ENCODE data around the gene ARL4D. TPM values are rescaled to one million over a fixed set of nuclear protein-coding genes. Genes with fewer than 3 reads are reported as not detected.

The ARL4D gene
- total RNA-seq: 10 to 100 TPM in 1 of 3 donors, 1 to 10 TPM in 2; 2.3 to 34.3 (median 3.2) TPM
- long read RNA-seq, donor 1, transcript ARL4D-201 (2 exons, 1,612 nt): major isoform, 49 of 55 reads
- long read RNA-seq, donor 1, partial matches to known transcripts: 0 of 55 reads
- long read RNA-seq, donor 1, other reads (novel, unspliced or antisense): 6 of 55 reads
- long read RNA-seq, donor 2, transcript ARL4D-201 (2 exons, 1,612 nt): major isoform, 7 of 7 reads
- long read RNA-seq, donor 2, partial matches to known transcripts: 0 of 7 reads
- long read RNA-seq, donor 2, other reads (novel, unspliced or antisense): 0 of 7 reads

GRCh38 chr17:43398724-43399595 is at the start of gene ARL4D:
Gene ARL4D (plus strand): TSS chr17:43398993. CDS start chr17:43399733, 740 bp downstream.
- ATAC-seq: peak; percentile 85
- H3K9me3 ChIP-seq: no peaks in the 10 kb centered on the region
- peak; percentile 89 to 94 (median 90) for DNase-seq
- intact Hi-C loops (cut with DNase I, micrococcal nuclease): no loop called here
- no peaks in the 10 kb centered on the region for H3K36me3 ChIP-seq (ENCODE audit: low read depth)
- H3K4me3 ChIP-seq: peak within 1 kb of the TSS; percentile 32
- TF ChIP-seq, protein P1, sequence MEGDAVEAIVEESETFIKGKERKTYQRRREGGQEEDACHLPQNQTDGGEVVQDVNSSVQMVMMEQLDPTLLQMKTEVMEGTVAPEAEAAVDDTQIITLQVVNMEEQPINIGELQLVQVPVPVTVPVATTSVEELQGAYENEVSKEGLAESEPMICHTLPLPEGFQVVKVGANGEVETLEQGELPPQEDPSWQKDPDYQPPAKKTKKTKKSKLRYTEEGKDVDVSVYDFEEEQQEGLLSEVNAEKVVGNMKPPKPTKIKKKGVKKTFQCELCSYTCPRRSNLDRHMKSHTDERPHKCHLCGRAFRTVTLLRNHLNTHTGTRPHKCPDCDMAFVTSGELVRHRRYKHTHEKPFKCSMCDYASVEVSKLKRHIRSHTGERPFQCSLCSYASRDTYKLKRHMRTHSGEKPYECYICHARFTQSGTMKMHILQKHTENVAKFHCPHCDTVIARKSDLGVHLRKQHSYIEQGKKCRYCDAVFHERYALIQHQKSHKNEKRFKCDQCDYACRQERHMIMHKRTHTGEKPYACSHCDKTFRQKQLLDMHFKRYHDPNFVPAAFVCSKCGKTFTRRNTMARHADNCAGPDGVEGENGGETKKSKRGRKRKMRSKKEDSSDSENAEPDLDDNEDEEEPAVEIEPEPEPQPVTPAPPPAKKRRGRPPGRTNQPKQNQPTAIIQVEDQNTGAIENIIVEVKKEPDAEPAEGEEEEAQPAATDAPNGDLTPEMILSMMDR (IDR thresholded peaks at IDR 0.05): no peak
- H3K4me1 ChIP-seq (ENCODE audit: low read depth): no peaks in the 10 kb centered on the region

DNA sequence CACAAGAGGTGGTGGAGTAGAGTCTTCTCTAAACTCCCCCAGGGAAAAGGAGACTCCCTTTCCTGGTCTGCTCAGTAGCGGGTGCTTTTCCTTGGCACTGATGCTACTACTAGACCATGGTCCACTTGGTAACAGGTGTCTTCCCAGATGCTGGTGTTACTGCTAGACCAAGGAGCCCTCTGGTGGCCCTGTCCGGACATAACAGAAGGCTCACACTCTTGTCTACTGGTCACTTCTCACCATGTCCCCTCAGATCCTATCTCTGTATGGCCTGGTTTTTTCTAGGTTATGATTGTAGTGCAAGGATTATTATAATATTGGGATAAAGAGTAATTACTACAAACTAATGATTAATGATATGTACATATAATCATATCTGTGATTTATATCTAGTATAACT is 49.7 kb upstream of the ARL4D start:
- intact Hi-C loops (cut with DNase I, micrococcal nuclease): no loop called here
- H3K4me3 ChIP-seq: no peak overlapping the region
- no peak for ATAC-seq

DNA sequence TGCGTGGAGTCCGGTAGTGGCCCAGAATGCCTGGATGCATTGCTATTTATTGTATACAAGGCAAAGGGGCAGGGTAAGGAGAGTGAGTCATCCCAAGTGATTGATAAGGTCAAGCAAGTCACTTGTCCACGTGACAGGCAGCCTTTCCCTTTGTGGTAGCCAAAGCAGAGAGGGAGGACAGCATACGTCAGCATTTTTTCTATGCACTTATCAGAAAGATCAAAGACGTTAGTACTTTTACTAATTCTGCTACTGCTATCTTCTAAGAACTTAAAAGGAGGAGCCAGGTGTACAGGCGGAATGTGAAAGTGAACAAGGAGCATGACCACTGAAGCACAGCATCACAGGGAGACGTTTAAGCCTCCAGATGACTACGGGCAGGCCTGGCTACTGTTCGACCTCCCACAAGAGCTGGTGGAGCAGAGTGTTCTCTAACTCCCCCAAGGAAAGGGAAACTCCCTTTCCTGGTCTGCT is 47.9 kb upstream of the ARL4D start:
- intact Hi-C loops (cut with DNase I, micrococcal nuclease): no loop called here
- H3K4me3 ChIP-seq: no peak overlapping the region
- ATAC-seq (no peak), DNase-seq (no peak)
- H3K36me3 ChIP-seq (ENCODE audit: low read depth): no peaks in the 10 kb centered on the region
- no peaks in the 10 kb centered on the region for H3K4me1 ChIP-seq (ENCODE audit: low read depth)
- TF ChIP-seq, protein P1 (IDR thresholded peaks at IDR 0.05): no peak
- H3K9me3 ChIP-seq: peaks cover 34% of the 10 kb centered on the region

More for the DNA sequence above, 49.7 kb upstream of the ARL4D start:
- Histone ChIP-seq H3K9me3 (peaks cover 34% of the 10 kb centered on the region), H3K36me3 (ENCODE audit: low read depth) (no peaks in the 10 kb centered on the region), H3K4me1 (ENCODE audit: low read depth) (no peaks in the 10 kb centered on the region)
- TF ChIP-seq, protein P1 (IDR thresholded peaks at IDR 0.05): no peak
- DNase-seq: no peak

- Histone ChIP-seq H3K9me3 (peaks cover 34% of the 10 kb centered on the region), H3K4me3 (no peak overlapping the region), H3K36me3 (ENCODE audit: low read depth) (no peaks in the 10 kb centered on the region), H3K4me1 (ENCODE audit: low read depth) (no peaks in the 10 kb centered on the region)
- TF ChIP-seq, protein P1 (IDR thresholded peaks at IDR 0.05): no peak
- no peak for DNase-seq
- intact Hi-C loops (cut with DNase I, micrococcal nuclease): no loop called here
- ATAC-seq: peak; percentile 94
Observed at GRCh38 chr17:43351691-43352090, 47.1 kb upstream of the ARL4D start.

DNA sequence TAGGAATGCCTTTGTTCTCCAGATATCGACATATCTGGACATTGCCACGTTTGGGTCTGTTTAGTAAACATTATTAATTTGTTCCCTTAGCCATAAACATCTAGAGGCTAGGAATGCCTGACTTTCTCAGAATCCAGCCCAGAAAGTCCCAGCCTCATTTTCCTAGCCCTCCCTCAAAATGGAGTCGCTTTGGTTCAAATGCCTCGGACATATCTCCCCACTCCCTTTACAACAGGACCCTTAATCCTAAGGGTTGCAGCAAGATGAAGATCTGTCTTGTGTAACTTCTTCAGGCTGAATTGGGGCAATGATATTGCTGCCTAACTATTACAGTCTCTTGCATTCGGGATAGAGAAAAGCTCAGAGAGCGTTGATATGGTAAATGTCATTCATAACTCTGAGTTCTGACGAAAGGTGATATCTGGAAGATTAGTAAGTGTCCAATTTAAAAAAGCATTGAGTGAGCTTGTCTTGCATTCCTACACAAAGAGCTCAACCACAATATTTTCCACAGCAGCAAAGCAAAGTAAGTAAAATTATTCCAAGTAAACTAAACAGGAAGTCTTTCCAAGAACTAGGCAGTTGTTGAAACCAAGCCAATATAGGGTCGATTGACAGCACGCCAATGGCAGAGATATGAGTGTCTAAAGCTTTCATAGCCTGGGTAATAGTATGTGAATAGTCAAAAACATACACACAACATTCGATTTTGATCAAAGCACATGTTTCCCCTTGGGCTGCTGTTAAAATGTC is 46.0 kb upstream of the ARL4D start:
- ATAC-seq (no peak), DNase-seq (no peak)
- Histone ChIP-seq H3K9me3 (peaks cover 26% of the 10 kb centered on the region), H3K4me1 (ENCODE audit: low read depth) (no peaks in the 10 kb centered on the region), H3K4me3 (no peak overlapping the region), H3K36me3 (ENCODE audit: low read depth) (no peaks in the 10 kb centered on the region)
- TF ChIP-seq, protein P1 (IDR thresholded peaks at IDR 0.05): no peak
- intact Hi-C loops (cut with DNase I, micrococcal nuclease): no loop called here
